Prostate gland (tissue), 2 donors: ENCODE data around the gene SRXN1.

Experiments used
- POLR2A ChIP-seq: fragments of 450-650 bp; IDR thresholded peaks from one replicate; pipeline ENCODE4 v1.6.1; 2016; ENCODE audit warnings: antibody characterized with exemption, mild to moderate bottlenecking
- POLR2AphosphoS5 ChIP-seq: sonication (generic); formaldehyde crosslinking; IDR thresholded peaks from one replicate; pipeline ENCODE4 v1.6.1; 2017; ENCODE audit warnings: antibody characterized with exemption
- TF ChIP-seq, protein P1 (sequence below), 4 experiments: fragments of 200-600 bp in 2 of 4; fragments of 450-650 bp in 2 of 4; sonication (generic) in 2 of 4; IDR thresholded peaks; 1 replicate in 3 of 4; 2 replicates in 1 of 4; pipeline ENCODE4 v1.5.1; 2016 to 2019; ENCODE audit warnings: antibody characterized with exemption in 4 of 4, mild to moderate bottlenecking in 2 of 4, moderate library complexity in 2 of 4

DNA sequence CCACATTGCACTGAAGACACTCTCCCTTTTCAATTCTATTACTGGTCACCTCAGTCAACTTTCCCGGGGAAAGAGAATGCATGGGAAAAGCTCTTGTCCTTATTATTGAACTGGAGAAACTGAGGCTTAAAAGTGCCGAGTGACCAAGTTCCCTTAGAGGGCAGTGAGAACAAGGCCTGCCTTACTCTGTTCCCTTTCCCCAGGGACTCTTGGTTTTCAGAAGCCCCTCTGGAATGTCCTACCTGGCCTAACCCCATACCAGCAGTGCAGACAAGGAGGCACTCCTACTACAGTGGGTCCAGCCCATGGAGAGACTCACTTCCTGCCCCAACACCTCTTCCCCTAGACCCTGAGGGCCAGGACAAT, 6.1 kb downstream of the SRXN1 start:
- TF ChIP-seq, protein P1, sequence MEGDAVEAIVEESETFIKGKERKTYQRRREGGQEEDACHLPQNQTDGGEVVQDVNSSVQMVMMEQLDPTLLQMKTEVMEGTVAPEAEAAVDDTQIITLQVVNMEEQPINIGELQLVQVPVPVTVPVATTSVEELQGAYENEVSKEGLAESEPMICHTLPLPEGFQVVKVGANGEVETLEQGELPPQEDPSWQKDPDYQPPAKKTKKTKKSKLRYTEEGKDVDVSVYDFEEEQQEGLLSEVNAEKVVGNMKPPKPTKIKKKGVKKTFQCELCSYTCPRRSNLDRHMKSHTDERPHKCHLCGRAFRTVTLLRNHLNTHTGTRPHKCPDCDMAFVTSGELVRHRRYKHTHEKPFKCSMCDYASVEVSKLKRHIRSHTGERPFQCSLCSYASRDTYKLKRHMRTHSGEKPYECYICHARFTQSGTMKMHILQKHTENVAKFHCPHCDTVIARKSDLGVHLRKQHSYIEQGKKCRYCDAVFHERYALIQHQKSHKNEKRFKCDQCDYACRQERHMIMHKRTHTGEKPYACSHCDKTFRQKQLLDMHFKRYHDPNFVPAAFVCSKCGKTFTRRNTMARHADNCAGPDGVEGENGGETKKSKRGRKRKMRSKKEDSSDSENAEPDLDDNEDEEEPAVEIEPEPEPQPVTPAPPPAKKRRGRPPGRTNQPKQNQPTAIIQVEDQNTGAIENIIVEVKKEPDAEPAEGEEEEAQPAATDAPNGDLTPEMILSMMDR (IDR thresholded peaks at IDR 0.05): no peak
- TF ChIP-seq POLR2A: no peak
- TF ChIP-seq POLR2AphosphoS5: no peak
